ENCODE results near the gene PTEN.

Gene PTEN

GRCh38 chr10:87860156-87860795 is 3.1 kb upstream of the PTEN start:
- H3K27me3 ChIP-seq (ENCODE audit: low read length): no peaks in the 10 kb centered on the region
- peaks cover 5% of the 10 kb centered on the region; the same call in 1 of the 2 replicates for H4K20me1 ChIP-seq (ENCODE audit: low read depth, low read length)
- TF ChIP-seq EZH2phosphoT487 (conservative IDR thresholded peaks at IDR 0.05; ENCODE audit: low read length) (no peak), CTCF (IDR thresholded peaks at IDR 0.05; ENCODE audit: insufficient read depth, low read length, poor library complexity, severe bottlenecking) (peak; percentile 36)
- H3K4me3 ChIP-seq (ENCODE audit: insufficient read depth, low read length, poor library complexity, severe bottlenecking): no peak overlapping the region
- peaks cover 9% of the 10 kb centered on the region; the same call in 1 of the 2 replicates for H3K36me3 ChIP-seq (ENCODE audit: low read length)
- no peaks in the 10 kb centered on the region for H3K9me2 ChIP-seq (replicated peaks; ENCODE audit: insufficient read depth, low read length)
- peak overlapping the region; percentile 94 for H3K27ac ChIP-seq (ENCODE audit: low read depth, low read length)
- H2AFZ ChIP-seq (ENCODE audit: low read depth, low read length, severe bottlenecking): peak overlapping the region; percentile 36
- H3K4me2 ChIP-seq (ENCODE audit: low read depth, low read length, poor library complexity, severe bottlenecking): peak overlapping the region; percentile 83
- peaks cover 25% of the 10 kb centered on the region for H3K79me2 ChIP-seq (ENCODE audit: insufficient read depth, low read length)
- peak overlapping the region; percentile 92 for H3K9ac ChIP-seq (ENCODE audit: low read length)
- no peaks in the 10 kb centered on the region for H3K9me3 ChIP-seq (ENCODE audit: insufficient read depth, low read length)
- H3F3A ChIP-seq (ENCODE audit: insufficient read depth): peaks cover 28% of the 10 kb centered on the region

GRCh38 chr10:87860816-87861403 is 2.5 kb upstream of the PTEN start:
- Histone ChIP-seq H3K9me2 (replicated peaks; ENCODE audit: insufficient read depth, low read length) (no peaks in the 10 kb centered on the region), H2AFZ (ENCODE audit: low read depth, low read length, severe bottlenecking) (peak overlapping the region; percentile 2), H3K27ac (ENCODE audit: low read depth, low read length) (peak overlapping the region; percentile 94), H3K36me3 (ENCODE audit: low read length) (peaks cover 15% of the 10 kb centered on the region), H3K79me2 (ENCODE audit: insufficient read depth, low read length) (peaks cover 31% of the 10 kb centered on the region), H4K20me1 (ENCODE audit: low read depth, low read length) (peaks cover 10% of the 10 kb centered on the region; the same call in 1 of the 2 replicates), H3K27me3 (ENCODE audit: low read length) (no peaks in the 10 kb centered on the region), H3K9me3 (ENCODE audit: insufficient read depth, low read length) (no peaks in the 10 kb centered on the region), H3F3A (ENCODE audit: insufficient read depth) (peaks cover 31% of the 10 kb centered on the region), H3K9ac (ENCODE audit: low read length) (peak overlapping the region; percentile 92), H3K4me2 (ENCODE audit: low read depth, low read length, poor library complexity, severe bottlenecking) (peak overlapping the region; percentile 83), H3K4me3 (ENCODE audit: insufficient read depth, low read length, poor library complexity, severe bottlenecking) (peak overlapping the region; percentile 89)
- TF ChIP-seq CTCF (IDR thresholded peaks at IDR 0.05; ENCODE audit: insufficient read depth, low read length, poor library complexity, severe bottlenecking) (no peak), EZH2phosphoT487 (conservative IDR thresholded peaks at IDR 0.05; ENCODE audit: low read length) (no peak)

GRCh38 chr10:87861566-87861952 is 1.9 kb upstream of the PTEN start:
- Histone ChIP-seq H3K9me3 (ENCODE audit: insufficient read depth, low read length) (no peaks in the 10 kb centered on the region), H3K9ac (ENCODE audit: low read length) (peak overlapping the region; percentile 92), H3K4me3 (ENCODE audit: insufficient read depth, low read length, poor library complexity, severe bottlenecking) (peak overlapping the region; percentile 89), H3K36me3 (ENCODE audit: low read length) (peaks cover 21% of the 10 kb centered on the region), H2AFZ (ENCODE audit: low read depth, low read length, severe bottlenecking) (peak overlapping the region; percentile 43), H3K4me2 (ENCODE audit: low read depth, low read length, poor library complexity, severe bottlenecking) (peak overlapping the region; percentile 83), H3K27ac (ENCODE audit: low read depth, low read length) (peak overlapping the region; percentile 94), H3K79me2 (ENCODE audit: insufficient read depth, low read length) (peaks cover 37% of the 10 kb centered on the region), H3K9me2 (replicated peaks; ENCODE audit: insufficient read depth, low read length) (no peaks in the 10 kb centered on the region), H3F3A (ENCODE audit: insufficient read depth) (peaks cover 31% of the 10 kb centered on the region), H3K27me3 (ENCODE audit: low read length) (no peaks in the 10 kb centered on the region), H4K20me1 (ENCODE audit: low read depth, low read length) (peaks cover 10% of the 10 kb centered on the region; the same call in 1 of the 2 replicates)
- TF ChIP-seq EZH2phosphoT487 (conservative IDR thresholded peaks at IDR 0.05; ENCODE audit: low read length) (no peak), CTCF (IDR thresholded peaks at IDR 0.05; ENCODE audit: insufficient read depth, low read length, poor library complexity, severe bottlenecking) (no peak)

All from SU-DHL-6 (cell line).